Stimulated activated CD4-positive, alpha-beta T cell treated with anti-CD3 and anti-CD28 coated beads, TNF-alpha, amount 100 ng/mL, for 4 hours (primary cell): ENCODE data around the gene SMARCC2.
"Not testable (repeated sequence)": the region's sequence is repeated elsewhere in the genome, so short reads cannot be mapped to it uniquely, and the experiment has no call there.

Experiments used
- DNase-seq, 3 experiments: peaks; one replicate each; pipeline ENCODE4 v3.0.0-alpha.2; 2020; ENCODE audit warnings: low read depth in 3 of 3

Gene SMARCC2

DNA sequence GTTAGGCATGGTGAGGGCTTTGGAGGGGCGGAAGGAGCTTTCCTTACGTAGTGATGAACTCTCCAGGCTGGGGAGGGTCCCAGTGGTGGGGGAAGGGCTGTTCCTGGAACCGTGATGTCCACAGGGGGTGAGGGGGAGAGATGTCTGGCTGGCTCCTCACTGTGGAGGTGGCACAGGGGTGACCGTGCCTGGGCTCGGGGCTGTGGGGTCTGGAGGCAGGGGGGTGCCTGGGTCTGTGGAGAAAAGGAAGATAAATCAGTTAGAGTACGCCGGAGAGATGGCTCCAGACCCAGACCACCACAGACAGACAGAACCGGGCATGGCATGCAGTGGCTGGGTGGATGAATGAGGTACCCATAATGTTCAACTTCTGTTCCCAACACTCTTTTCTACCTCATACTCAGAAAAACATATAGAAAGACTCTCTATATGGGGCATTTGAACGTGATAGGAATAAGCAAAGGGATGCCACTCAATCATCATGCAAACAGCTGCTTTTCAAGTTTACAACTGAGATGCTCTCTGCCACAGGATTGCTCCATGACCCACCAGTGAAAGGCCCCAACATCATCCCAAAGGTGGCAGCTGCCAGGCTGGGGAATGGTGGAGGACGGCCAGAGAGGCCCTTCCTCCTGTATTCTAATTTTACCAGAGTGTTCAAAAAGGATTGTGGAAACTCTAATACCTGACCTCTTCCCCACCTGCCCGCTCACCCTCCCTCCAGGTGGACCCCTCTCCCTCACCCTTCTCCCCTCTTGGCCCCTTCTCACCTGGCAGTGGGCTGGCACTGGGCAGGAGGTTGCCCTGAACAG is 25.5 kb downstream of the SMARCC2 start:
- DNase-seq, result no peak

DNA sequence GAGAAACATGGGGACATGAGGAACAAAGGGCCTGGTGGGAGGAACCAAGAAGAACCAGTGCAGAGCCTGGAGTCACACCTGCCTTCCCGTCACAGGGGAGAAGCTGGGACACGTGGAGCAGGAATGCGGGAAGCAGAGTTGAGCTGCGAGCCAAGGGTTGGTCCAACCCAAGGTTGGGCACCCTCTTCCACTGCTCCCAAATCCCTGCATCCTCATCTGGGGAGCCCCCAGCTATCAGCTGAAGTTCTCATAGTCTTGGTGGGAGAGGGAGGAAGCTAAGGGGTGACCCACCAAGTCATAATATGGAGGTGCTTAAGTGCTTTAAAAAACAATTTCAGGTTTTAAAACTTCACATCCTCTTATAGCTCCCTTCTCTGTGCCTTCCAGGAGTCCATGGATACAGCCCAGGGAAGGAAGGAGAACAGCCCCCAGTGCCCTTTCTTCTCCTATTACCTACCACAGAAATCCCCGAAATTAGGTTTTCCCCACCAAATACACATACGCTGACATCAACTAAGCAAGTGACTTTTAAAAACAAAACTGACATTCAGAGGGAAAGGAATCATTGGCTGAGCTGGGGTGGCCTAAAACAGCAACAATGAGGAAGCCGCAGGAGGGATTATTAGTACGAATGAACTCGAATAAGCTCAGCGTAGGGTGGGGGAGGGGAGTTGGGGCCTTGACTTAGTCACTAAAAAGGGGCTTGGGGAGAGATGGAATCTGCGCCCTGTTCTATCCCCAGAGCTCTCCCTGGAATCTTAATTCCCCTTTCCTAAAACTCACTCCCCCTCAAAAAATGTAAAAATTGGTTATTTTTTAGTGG is 26.6 kb downstream of the SMARCC2 start:
- no peak for DNase-seq

DNA sequence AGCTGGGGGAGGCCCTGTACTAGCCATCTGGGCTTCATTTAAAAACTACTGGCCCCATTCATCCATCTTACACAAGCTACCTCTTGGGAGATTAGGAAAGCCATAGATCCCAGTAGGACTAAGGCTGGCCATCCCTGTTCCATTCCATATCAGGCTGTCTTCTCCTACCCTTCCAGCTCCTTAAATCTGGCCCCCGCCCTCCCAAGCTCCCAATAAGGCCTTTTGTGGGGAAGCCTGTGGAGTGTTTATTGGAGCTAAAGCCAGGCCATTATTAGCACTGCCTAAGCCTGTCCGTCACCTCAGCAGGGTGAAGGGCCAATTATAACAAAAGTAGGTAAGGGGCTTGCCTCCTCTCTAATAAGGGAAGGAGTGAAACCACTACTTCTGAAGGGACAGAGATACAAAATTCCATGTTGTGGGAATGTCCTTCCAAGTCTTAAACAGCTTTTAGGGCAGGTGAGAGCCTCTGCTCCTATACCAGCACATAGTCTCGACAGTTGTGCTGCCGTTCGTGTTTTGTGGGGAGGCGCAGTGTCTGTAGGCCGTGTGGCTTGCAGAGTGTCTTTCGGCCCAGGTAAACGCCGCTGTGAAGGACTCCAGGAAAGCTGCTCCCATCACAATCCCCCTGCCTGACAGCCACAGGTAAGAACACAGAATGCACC is 27.5 kb downstream of the SMARCC2 start:
- DNase-seq, result no peak

DNA sequence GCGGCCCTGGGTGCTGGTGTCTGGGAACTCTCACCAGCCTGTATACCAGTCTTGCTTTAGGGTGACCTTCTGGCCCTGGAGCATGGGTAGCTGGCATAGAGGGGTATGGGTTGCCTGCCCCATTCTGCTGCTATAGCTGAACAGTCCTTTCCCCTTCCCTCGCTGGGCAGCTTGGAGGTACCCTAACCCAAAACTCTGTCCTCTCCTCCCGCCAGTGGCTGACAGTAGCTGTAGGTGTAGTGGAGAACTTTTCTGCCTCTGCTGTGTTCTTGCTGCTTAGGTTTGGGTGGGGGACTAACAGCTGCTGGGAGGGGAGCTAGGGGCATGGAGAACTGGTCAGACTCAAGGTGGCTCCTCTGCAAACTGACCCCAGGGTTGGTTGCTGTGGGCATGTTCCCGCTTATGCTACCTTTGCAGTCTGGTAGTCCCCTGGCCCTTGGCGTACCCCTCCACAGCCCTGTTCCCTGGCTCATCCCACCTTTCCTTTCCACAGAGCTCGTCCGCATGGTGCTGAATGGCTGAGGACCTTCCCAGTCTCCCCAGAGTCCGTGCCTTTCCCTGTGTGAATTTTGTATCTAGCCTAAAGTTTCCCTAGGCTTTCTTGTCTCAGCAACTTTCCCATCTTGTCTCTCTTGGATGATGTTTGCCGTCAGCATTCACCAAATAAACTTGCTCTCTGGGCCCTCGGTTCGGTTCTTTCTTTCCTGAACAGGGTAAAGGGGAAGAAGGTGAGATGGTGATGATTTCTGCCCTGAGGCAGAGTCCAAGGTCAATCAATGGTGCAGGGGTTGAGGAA is 28.2 kb downstream of the SMARCC2 start:
- no peak for DNase-seq

DNA sequence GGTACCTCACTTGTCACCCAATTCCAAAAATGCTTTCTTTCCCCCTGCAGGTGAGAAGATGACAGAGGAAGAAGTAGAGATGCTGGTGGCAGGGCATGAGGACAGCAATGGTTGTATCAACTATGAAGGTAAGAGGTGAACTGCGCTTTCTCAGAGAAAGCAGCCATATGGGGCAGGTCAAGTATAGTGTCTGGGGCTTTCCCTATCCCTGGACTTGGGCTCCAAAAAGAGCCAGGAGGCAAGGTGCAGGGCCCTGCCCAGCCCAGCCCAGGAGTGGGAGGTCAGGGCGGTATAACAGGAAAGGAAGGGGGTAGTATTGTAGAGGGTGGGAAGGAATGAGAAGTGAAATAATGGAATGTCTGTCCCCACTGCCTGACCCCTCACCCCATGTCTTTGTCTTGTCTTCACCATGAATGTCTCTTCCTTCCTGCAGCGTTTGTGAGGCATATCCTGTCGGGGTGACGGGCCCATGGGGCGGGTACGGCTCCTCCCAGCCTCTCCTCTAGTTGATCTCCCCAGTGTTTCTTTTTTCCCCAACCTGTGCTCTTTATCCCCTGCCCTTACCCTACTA is 29.0 kb downstream of the SMARCC2 start:
- peak; percentile 24 to 27 (median 25) for DNase-seq

DNA sequence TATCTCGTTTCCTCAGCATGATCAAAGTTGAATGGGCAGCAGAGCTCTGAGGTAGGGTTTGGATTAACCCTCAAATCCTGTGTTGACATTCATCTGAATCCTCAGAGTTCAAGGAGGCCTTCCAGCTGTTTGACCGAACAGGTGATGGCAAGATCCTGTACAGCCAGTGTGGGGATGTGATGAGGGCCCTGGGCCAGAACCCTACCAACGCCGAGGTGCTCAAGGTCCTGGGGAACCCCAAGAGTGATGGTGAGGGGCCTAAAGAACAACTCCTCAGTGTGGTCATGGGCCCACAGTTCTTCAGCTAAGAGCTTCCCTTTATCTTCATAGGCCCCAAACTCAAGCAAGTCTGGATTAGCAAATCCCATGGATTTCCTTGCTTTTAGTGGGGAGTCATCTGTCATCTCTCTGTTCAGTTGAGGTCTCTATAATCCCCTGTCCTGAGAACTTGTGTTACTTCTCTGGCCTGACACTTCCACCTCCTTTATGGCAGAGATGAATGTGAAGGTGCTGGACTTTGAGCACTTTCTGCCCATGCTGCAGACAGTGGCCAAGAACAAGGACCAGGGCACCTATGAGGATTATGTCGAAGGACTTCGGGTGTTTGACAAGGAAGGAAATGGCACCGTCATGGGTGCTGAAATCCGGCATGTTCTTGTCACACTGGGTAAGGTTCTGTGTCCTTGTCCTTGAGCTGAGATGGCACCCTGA is 29.6 kb downstream of the SMARCC2 start:
- DNase-seq, result no peak

DNA sequence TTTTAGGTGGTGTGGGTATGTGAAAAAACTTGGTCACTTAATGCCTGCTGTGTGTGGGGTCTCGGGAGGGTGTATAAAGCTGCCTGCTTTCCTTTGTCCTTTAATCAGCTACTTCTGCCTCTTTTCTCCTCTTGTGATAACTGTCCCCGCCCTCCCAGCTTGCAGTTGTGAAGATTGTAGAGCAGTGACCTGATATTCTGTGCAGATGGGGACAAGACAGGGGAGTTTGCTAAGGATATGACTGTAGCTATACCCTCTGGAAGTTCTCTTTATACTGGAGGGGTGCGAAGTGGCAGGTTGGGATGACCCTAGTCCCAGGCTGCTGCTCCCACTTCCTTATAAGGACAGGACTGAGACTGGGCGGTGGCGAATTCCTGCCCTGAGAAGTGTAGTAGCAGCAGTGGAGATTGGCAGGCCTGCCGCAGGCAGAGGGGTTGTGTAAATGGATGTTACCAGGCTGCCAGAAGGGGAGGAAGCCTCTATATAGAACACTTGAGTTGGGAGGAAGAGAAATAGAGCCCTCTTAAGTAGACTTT is 30.3 kb downstream of the SMARCC2 start:
- DNase-seq, result peak in 1 of 3 experiments; percentile 28

DNA sequence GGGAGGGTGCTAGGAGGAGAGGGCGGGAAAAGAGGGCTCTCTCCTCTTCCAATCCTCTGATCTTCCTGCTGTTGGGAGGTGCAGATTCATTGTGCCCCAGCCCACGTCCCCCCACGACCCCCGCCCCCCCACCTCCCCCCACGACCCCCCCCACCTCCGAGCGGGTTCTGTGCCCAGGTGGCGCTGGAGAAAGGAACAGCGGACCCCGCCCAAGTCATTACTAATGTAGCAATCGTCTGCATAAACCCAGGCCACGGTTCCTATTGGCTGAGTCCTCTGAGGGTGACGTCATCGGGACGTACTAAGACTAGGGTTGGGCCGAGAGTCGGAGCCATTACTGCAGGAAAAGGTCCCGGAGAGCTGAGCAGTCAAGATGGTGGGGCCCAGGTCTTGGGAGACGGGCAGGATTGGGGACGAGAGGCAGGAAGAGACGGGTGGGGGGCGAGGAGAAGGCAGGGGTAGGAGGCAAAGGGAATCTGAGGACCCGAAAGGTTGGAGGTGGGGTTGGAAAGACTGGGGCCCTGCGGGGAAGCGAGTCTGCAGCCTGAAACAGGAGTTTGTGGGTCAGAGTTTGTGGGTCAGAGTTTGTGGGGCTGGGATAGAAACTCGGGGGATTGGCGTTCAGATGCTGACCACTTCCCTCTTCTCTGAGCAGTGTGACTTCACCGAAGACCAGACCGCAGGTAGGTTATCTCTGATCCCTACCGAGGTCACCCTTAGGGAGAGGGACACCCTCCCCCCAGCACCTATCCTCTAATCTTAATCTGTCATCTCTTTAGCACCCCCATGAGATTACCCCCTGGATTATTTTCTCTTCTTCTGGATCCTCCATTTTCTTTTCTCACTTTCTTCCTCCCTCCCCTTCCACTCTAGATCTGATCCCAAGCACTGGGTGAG is 31.0 kb downstream of the SMARCC2 start, which contains the start of gene MYL6:
TSS of gene MYL6 (plus strand) at position 331 of the 897 bp plus-strand sequence. CDS start at position 374, 43 bp downstream.
- peak; percentile 68 to 90 (median 77) for DNase-seq

DNA sequence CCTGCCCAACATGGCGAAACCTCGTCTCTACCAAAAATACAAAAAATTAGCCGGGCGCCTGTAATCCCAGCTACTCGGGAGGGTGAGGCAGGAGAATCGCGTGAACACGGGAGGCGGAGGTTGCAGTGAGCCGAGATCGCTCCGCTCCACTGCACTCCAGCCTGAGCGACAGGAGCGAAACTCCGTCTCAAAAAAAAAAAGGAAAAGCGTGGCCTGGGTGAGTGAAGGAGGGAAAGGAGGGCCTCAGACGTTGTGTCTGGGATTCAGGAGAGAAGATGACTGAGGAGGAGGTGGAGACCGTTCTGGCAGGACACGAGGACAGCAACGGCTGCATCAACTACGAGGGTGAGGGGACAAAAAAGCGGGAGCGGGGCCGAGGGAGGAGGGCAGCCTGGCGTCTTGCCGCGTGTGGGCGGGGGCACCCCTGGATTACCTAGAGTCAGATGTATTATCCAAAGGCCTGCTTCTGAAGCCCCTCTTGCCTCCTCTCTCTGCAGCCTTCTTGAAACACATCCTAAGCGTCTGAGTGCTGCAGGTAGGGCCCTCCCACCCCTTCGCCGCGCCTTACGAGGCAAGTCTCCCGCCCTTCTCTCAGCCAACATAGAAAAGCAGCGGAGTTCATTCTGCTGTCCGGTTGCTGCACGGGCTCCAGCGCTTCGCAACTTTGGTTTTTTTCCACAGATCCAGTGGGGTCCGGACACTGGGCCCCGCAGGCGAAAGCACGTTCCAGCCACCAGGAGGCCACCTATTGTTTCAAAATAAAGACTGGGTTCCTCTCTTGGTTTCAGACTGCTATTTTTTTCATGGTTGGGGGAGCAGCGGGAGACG is 31.9 kb downstream of the SMARCC2 start:
- DNase-seq, result peak; percentile 15 to 30 (median 18)

DNA sequence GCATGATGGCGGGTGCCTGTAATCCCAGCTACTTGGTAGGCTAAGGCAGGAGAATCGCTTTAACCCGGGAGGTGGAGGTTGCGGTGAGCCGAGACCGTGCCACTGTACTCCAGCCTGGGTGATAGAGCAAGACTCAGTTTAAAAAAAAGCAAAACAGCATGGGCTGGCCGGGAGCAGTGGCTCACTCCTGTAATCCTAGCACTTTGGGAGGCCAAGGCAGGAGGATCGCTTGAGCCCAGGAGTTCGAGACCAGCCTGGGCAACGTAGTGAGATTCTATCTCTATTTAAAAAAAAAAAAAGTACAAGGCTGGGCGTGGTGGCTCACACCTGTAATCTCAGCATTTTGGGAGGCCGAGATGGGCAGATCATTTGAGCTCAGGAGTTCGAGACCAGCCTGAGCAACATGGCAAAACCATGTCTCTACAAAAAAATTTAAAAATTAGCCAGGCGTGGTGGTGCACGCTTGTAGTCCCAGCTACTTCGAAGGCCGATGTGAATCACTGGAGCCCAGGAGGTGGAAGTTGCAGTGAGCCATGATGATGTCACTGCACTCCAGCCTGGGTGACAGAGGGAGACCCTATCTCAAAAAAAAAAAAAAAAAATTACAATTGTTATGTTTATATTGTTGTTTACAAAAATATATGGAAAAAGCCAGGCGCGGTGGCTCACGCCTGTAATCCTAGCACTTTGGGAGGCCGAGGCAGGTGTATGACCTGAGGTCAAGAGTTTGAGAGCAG is 32.7 kb downstream of the SMARCC2 start:
- not testable (repeated sequence) for DNase-seq

DNA sequence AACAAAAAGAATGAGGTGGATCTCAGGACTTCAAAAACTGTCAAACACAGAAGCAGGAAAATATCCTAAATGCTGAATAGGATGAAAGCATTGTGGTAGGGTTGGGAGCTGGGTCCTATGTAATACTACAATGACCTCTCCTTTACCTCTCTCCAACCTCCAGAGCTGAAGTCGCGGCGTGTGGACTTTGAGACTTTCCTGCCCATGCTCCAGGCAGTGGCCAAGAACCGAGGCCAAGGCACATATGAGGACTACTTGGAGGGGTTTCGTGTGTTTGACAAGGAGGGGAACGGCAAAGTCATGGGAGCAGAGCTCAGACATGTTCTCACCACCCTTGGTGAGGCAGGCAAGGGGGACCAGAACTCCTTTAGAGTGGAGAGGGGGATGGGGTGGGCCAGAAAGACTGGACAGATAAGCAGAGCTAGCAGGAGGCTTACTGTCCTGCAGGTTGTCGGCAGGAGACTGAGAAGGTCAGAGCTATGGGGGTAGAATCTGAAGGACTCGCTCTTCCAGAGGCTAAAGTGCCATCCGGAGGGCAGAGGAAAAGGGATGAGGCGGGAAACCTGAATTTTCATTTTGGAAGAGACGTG is 33.9 kb downstream of the SMARCC2 start:
- DNase-seq, result no peak

DNA sequence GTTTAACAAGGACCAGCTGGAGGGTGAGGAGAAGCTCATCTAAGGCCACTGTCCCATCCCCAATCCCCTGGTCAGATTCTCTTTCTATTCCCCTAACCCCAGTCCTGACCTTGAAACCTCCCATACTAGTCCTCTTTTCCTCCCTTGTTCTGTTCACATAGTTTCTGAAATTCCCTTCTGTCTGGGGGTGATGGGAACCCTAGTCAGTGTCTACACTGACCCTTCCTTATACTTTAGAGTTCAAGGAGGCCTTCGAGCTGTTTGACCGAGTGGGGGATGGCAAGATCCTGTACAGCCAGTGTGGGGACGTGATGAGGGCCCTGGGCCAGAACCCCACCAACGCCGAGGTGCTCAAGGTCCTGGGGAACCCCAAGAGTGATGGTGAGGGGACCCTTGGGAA is 34.5 kb downstream of the SMARCC2 start:
- no peak for DNase-seq

DNA sequence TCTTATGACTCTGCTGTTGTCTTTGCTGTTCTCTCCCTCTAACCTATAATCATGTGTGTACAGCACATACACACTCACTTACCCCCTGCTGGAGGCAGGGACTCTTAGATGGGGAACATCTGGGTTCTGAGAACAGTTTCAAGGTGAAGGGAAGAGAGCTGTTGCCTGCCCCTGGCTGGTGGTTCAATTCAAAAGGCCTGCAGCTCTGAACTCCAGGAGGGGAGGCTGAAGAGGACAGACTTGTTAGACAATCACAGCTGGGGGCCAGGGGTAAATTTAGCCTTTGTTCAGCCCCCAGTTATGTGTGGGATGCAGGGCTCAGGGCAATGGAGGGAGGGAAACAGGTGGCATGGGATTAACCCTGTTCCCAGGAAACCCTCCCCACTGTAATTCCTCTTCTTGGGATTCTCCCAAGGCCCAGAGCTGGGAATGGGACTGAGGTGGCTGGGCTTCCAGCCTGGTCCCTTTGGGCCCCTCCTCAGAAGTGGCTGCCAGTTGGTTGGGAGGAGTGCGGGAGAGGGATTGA is 35.0 kb downstream of the SMARCC2 start:
- no peak for DNase-seq

DNA sequence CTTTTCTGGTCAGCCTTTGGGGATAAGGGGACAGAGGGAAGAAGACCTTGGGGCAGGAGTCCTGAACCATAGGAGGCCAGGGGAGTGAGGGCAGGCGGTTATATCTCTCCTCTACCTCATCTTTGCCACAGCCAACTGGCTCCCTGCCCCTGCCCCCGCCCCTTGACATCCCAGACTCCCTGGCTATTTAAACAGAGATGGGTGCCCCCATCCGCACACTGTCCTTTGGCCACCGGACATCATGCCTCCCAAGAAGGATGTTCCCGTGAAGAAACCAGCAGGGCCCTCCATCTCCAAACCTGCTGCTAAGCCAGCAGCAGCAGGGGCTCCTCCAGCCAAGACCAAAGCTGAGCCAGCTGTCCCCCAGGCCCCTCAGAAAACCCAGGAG is 35.6 kb downstream of the SMARCC2 start:
- no peak for DNase-seq

DNA sequence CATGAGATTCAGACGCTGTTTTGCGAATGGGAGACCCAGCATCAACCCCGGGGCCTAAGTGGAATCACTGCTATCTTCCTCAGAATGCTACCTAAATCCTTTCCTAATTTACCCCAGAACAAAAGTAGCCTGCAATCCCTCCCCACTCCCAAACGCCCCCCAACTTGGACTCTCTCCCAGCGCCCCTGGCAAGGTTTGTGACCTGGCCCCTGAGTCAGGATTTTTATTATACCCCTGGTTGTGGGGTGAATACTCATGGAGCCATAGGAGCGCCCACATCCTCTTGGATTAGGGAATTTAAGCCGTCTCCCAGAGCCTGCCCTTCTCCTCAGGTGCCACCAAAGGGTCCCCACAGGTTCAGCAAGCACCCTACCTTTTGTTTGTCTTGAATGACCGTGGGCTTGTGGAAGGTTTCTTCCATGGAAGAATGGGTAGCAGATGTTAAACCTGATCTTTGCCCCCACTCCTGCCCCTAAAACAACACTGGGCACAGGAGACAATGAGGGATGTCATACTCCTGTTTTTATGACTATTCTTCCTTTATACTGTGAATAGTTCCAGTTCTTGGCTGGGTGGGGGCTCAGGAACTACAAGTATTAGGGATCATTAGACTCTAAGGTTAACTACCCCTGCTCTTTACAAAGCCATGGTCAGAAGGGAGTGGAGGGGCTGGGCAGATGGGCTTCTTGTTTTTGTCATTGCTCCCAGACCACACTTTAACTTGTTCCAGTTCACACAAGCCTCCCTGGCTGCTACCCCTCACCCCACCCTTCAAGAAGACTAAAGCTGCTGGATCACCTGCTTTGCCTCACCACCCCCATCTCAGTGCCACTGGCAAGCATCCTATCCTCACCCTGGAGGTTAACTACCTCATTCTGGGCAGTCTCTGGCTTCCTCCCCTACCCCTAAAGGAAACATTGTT is 36.3 kb downstream of the SMARCC2 start:
- no peak for DNase-seq
